Lung (tissue), 12 donors: ENCODE measurements around the gene TMEM231. TPM values are rescaled to one million over a fixed set of nuclear protein-coding genes. Genes with fewer than 3 reads are reported as not detected.
A peak's percentile ranks its signal among the peaks of the same experiment; 100 is the strongest.

Experiments
- ATAC-seq: fragments of 200-7000 bp; cut with Tn5 transposase; one replicate; pipeline ENCODE4 v1.9.1; 2020; ENCODE audit warnings: moderate number of reproducible peaks; ENCODE audit not compliant: insufficient read depth, low FRiP score
- DNase-seq, 3 donors: peaks; one replicate each; pipeline ENCODE4 v3.0.0-alpha.2; 2013 to 2017
- H3K27ac ChIP-seq, 2 donors: one replicate each; pipeline ENCODE4 v1.5.1; 2013; ENCODE audit warnings: mild to moderate bottlenecking in 2 of 2, moderate library complexity in 2 of 2, control low read depth in 1 of 2, inconsistent platforms in 1 of 2, low read depth in 1 of 2, low read length in 1 of 2
- H3K27me3 ChIP-seq, 3 donors: one replicate each; pipeline ENCODE4 v1.5.1; 2013; ENCODE audit warnings: low read length in 2 of 3; ENCODE audit not compliant: control insufficient read depth in 3 of 3, insufficient read depth in 3 of 3
- H3K36me3 ChIP-seq, 4 donors: one replicate each; pipeline ENCODE4 v1.5.1; 2013; ENCODE audit warnings: low read length in 4 of 4, mild to moderate bottlenecking in 1 of 4, moderate library complexity in 1 of 4; ENCODE audit not compliant: control insufficient read depth in 4 of 4, insufficient read depth in 4 of 4
- H3K4me1 ChIP-seq, 5 donors: one replicate each; pipeline ENCODE4 v1.5.1; 2013; ENCODE audit warnings: low read length in 5 of 5, mild to moderate bottlenecking in 2 of 5, moderate library complexity in 1 of 5; ENCODE audit not compliant: control insufficient read depth in 5 of 5, insufficient read depth in 5 of 5
- H3K4me3 ChIP-seq: one replicate; pipeline ENCODE4 v1.5.1; 2013; ENCODE audit warnings: mild to moderate bottlenecking, control low read depth, moderate library complexity
- H3K9ac ChIP-seq, 2 donors: one replicate each; pipeline ENCODE4 v1.5.1; 2013; ENCODE audit warnings: low read length in 2 of 2, control low read depth in 1 of 2; ENCODE audit not compliant: insufficient read depth in 1 of 2
- H3K9me3 ChIP-seq, 4 donors: one replicate each; pipeline ENCODE4 v1.5.1; 2013; ENCODE audit warnings: low read length in 3 of 4, mild to moderate bottlenecking in 1 of 4, moderate library complexity in 1 of 4; ENCODE audit not compliant: control insufficient read depth in 4 of 4, insufficient read depth in 3 of 4
- CTCF ChIP-seq: IDR thresholded peaks from 2 replicates; pipeline ENCODE4 v1.5.1; 2012; ENCODE audit warnings: mild to moderate bottlenecking; ENCODE audit errors: control extremely low read depth, extremely low read depth
- WGBS, 2 donors: extraction: QIAGEN DNeasy Blood & Tissue Kit; methylation state at CpG; one replicate each; pipeline ENCODE4 v1.1.7; 2013; 5-methylcytosine and 5-hydroxymethylcytosine counted together
- polyA plus RNA-seq, 2 donors: library from polyadenylated mRNA; stranded (reverse); fragments of 200-250 nt; gene quantifications; one replicate each; pipeline ENCODE4 v1.2.1, GENCODE V29; 2013
- total RNA-seq, 2 donors: library from RNA; depleted of rRNA in 1 of 2; stranded (reverse); fragments of >200 nt in 1 of 2; gene quantifications; one replicate each; pipeline ENCODE4 v1.2.1, GENCODE V29; 2014 to 2021
- donor health status: control.
- donor health status: control.
- donor health status: Bipolar disorder and iron deficiency.
- donor health status: healthy.
- donor health status: DM: yes; HTN: yes; CAD: no.

The TMEM231 gene
- total and polyA plus RNA-seq, 4 donors: 9.3 to 88.5 (median 35.2) TPM

GRCh38 chr16:75590920-75591843 is 35.1 kb upstream of the TMEM231 start:
- no peaks in the 10 kb centered on the region for H3K27me3 ChIP-seq
- H3K4me1 ChIP-seq: peaks cover 2 to 9% (median 7%) of the 10 kb centered on the region in 5 donors
- no peaks in the 10 kb centered on the region for H3K9me3 ChIP-seq
- peaks cover 0 to 11% (median 2%) of the 10 kb centered on the region in 4 donors for H3K36me3 ChIP-seq
- TF ChIP-seq CTCF: no peak
- DNase-seq (peak; percentile 87 to 94 (median 93)), ATAC-seq (peak; percentile 51)
- no peak overlapping the region for H3K4me3 ChIP-seq
- peak overlapping the region; percentile 26 to 65 for H3K9ac ChIP-seq
- 69 to 74% methylated on average over 8 of the region's 8 CpGs for WGBS, 2 donors
- H3K27ac ChIP-seq: peak overlapping the region; percentile 37 to 93

- peaks cover 2 to 9% (median 7%) of the 10 kb centered on the region in 5 donors for H3K4me1 ChIP-seq
- no peak overlapping the region for H3K9ac ChIP-seq
- no peaks in the 10 kb centered on the region for H3K27me3 ChIP-seq
- peaks cover 0 to 11% (median 2%) of the 10 kb centered on the region in 4 donors for H3K36me3 ChIP-seq
- 78 to 82% methylated on average over 3 of the region's 3 CpGs for WGBS, 2 donors
- H3K27ac ChIP-seq: peak overlapping the region; percentile 5 to 51
- ATAC-seq (no peak), DNase-seq (no peak)
- no peak overlapping the region for H3K4me3 ChIP-seq
- no peak for TF ChIP-seq CTCF
- no peaks in the 10 kb centered on the region for H3K9me3 ChIP-seq
These were observed 33.3 kb upstream of the TMEM231 start for GRCh38 chr16:75589306-75589705.

- WGBS, 2 donors: 95 to 100% methylated on average over 4 of the region's 4 CpGs
- no peak for TF ChIP-seq CTCF
- peaks cover 2 to 9% (median 7%) of the 10 kb centered on the region in 5 donors for H3K4me1 ChIP-seq
- ATAC-seq (no peak), DNase-seq (no peak)
- H3K27ac ChIP-seq: peak overlapping the region in 1 of 2 donors; percentile 51
- H3K4me3 ChIP-seq: no peak overlapping the region
- no peaks in the 10 kb centered on the region for H3K27me3 ChIP-seq
- no peaks in the 10 kb centered on the region for H3K9me3 ChIP-seq
- no peak overlapping the region for H3K9ac ChIP-seq
- peaks cover 0 to 8% (median 2%) of the 10 kb centered on the region in 4 donors for H3K36me3 ChIP-seq
These were observed 32.7 kb upstream of the TMEM231 start for GRCh38 chr16:75588716-75589115.
